WTC11 (cell line): ENCODE results near the gene ARVCF. TPM values are rescaled to one million over a fixed set of nuclear protein-coding genes. Genes with fewer than 3 reads are reported as not detected.

Experiments used
- GTF2I ChIP-seq: fragments of 250-450 bp; sonication (Bioruptor Pico); conservative IDR thresholded peaks from 2 replicates; pipeline ENCODE4 v1.4.0; 2021; ENCODE audit warnings: mild to moderate bottlenecking
- JAZF1 ChIP-seq: fragments of 250-450 bp; sonication (Bioruptor Pico); IDR thresholded peaks from 2 replicates; pipeline ENCODE4 v1.9.0; 2021; ENCODE audit warnings: moderate library complexity, mild to moderate bottlenecking, inconsistent platforms
- RELA ChIP-seq: sonication (generic); formaldehyde crosslinking; IDR thresholded peaks from 2 replicates; pipeline ENCODE4 v1.8.1; 2022; ENCODE audit warnings: missing genetic modification reagents, mild to moderate bottlenecking, borderline replicate concordance
- SMAD3 ChIP-seq: sonication (generic); formaldehyde crosslinking; IDR thresholded peaks from 2 replicates; pipeline ENCODE4 v1.8.0; 2022; ENCODE audit warnings: missing genetic modification reagents, mild to moderate bottlenecking, borderline replicate concordance
- TP53 ChIP-seq: sonication (generic); formaldehyde crosslinking; IDR thresholded peaks from 2 replicates; pipeline ENCODE4 v1.8.1; 2023; ENCODE audit warnings: mild to moderate bottlenecking, missing genetic modification reagents
- total RNA-seq: library from RNA; stranded (reverse); gene quantifications from 3 replicates; pipeline ENCODE4 v1.2.3, GENCODE V29; 2021
- TF ChIP-seq, protein P1 (sequence below): sonication (generic); formaldehyde crosslinking; IDR thresholded peaks from 2 replicates; pipeline ENCODE4 v1.8.1; 2023; ENCODE audit warnings: mild to moderate bottlenecking, missing genetic modification reagents, moderate library complexity
- TF ChIP-seq, protein P2 (sequence below): fragments of 250-450 bp; sonication (Bioruptor Pico); IDR thresholded peaks from 2 replicates; pipeline ENCODE4 v1.9.0; 2021; ENCODE audit warnings: mild to moderate bottlenecking
- TF ChIP-seq, protein P3 (sequence below): sonication (generic); formaldehyde crosslinking; IDR thresholded peaks from 2 replicates; pipeline ENCODE4 v1.8.0; 2022; ENCODE audit warnings: mild to moderate bottlenecking, missing genetic modification reagents
- TF ChIP-seq, protein P4 (sequence below): sonication (generic); formaldehyde crosslinking; IDR thresholded peaks from 2 replicates; pipeline ENCODE4 v1.8.0; 2022; ENCODE audit warnings: missing genetic modification reagents
- TF ChIP-seq, protein P5 (sequence below): sonication (generic); formaldehyde crosslinking; IDR thresholded peaks from 2 replicates; pipeline ENCODE4 v1.8.1; 2023; ENCODE audit warnings: mild to moderate bottlenecking, missing genetic modification reagents
- TF ChIP-seq, protein P6 (sequence below): sonication (generic); formaldehyde crosslinking; IDR thresholded peaks from 2 replicates; pipeline ENCODE4 v1.8.1; 2022; ENCODE audit warnings: mild to moderate bottlenecking, missing genetic modification reagents, moderate library complexity, borderline replicate concordance

Gene ARVCF
- total RNA-seq, 1 experiment from 2014 or later: 65.4 TPM

DNA sequence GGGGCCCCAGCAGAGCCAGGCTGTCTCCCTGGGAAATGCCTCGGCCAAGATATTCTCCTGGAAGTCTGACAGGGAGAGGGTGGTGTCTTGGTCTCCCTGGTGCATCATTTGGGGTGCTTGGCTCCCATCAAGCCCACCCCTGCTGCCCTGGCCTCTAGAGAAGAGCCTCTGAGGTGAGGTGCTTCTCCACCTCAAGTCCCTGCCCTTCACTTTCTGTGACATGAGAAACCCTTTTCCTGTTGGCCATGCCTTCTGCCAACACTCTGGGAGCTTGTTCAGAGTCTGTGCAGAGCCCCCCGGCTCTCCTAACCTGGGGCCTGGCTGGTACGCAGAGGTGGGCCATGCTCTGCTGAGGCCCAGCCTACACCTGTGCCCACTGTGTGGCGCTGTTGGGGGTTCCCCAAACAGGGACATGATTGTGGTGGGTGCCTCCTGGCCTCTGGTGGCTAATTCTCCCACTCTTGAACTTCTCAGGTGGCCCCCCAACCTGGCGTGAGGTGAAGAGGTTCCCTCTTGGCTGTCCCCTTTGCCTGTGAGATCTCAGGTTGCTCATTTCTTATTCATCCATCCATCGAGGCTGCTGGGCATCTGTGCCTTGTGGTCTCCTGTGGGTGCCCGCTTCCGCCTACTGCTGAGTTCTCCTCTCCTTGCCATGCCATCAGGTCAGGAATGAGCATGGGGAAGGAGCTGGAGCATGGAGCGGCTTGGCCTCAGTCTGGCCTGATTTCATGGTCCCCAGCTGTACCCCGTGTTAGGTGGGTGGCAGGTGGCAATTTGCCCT is 44.3 kb upstream of the ARVCF start (continued):
- TF ChIP-seq, protein P1, sequence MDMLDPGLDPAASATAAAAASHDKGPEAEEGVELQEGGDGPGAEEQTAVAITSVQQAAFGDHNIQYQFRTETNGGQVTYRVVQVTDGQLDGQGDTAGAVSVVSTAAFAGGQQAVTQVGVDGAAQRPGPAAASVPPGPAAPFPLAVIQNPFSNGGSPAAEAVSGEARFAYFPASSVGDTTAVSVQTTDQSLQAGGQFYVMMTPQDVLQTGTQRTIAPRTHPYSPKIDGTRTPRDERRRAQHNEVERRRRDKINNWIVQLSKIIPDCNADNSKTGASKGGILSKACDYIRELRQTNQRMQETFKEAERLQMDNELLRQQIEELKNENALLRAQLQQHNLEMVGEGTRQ (CRISPR knock-in tag): no peak
- TF ChIP-seq JAZF1 (CRISPR knock-in tag) (no peak), SMAD3 (CRISPR knock-in tag) (no peak), RELA (CRISPR knock-in tag) (no peak), GTF2I (CRISPR knock-in tag) (no peak), TP53 (CRISPR knock-in tag) (no peak)
- TF ChIP-seq, protein P2, sequence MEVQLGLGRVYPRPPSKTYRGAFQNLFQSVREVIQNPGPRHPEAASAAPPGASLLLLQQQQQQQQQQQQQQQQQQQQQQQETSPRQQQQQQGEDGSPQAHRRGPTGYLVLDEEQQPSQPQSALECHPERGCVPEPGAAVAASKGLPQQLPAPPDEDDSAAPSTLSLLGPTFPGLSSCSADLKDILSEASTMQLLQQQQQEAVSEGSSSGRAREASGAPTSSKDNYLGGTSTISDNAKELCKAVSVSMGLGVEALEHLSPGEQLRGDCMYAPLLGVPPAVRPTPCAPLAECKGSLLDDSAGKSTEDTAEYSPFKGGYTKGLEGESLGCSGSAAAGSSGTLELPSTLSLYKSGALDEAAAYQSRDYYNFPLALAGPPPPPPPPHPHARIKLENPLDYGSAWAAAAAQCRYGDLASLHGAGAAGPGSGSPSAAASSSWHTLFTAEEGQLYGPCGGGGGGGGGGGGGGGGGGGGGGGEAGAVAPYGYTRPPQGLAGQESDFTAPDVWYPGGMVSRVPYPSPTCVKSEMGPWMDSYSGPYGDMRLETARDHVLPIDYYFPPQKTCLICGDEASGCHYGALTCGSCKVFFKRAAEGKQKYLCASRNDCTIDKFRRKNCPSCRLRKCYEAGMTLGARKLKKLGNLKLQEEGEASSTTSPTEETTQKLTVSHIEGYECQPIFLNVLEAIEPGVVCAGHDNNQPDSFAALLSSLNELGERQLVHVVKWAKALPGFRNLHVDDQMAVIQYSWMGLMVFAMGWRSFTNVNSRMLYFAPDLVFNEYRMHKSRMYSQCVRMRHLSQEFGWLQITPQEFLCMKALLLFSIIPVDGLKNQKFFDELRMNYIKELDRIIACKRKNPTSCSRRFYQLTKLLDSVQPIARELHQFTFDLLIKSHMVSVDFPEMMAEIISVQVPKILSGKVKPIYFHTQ (CRISPR knock-in tag): no peak
- TF ChIP-seq, protein P3, sequence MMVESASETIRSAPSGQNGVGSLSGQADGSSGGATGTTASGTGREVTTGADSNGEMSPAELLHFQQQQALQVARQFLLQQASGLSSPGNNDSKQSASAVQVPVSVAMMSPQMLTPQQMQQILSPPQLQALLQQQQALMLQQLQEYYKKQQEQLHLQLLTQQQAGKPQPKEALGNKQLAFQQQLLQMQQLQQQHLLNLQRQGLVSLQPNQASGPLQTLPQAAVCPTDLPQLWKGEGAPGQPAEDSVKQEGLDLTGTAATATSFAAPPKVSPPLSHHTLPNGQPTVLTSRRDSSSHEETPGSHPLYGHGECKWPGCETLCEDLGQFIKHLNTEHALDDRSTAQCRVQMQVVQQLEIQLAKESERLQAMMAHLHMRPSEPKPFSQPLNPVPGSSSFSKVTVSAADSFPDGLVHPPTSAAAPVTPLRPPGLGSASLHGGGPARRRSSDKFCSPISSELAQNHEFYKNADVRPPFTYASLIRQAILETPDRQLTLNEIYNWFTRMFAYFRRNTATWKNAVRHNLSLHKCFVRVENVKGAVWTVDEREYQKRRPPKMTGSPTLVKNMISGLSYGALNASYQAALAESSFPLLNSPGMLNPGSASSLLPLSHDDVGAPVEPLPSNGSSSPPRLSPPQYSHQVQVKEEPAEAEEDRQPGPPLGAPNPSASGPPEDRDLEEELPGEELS: no peak
- TF ChIP-seq, protein P4, sequence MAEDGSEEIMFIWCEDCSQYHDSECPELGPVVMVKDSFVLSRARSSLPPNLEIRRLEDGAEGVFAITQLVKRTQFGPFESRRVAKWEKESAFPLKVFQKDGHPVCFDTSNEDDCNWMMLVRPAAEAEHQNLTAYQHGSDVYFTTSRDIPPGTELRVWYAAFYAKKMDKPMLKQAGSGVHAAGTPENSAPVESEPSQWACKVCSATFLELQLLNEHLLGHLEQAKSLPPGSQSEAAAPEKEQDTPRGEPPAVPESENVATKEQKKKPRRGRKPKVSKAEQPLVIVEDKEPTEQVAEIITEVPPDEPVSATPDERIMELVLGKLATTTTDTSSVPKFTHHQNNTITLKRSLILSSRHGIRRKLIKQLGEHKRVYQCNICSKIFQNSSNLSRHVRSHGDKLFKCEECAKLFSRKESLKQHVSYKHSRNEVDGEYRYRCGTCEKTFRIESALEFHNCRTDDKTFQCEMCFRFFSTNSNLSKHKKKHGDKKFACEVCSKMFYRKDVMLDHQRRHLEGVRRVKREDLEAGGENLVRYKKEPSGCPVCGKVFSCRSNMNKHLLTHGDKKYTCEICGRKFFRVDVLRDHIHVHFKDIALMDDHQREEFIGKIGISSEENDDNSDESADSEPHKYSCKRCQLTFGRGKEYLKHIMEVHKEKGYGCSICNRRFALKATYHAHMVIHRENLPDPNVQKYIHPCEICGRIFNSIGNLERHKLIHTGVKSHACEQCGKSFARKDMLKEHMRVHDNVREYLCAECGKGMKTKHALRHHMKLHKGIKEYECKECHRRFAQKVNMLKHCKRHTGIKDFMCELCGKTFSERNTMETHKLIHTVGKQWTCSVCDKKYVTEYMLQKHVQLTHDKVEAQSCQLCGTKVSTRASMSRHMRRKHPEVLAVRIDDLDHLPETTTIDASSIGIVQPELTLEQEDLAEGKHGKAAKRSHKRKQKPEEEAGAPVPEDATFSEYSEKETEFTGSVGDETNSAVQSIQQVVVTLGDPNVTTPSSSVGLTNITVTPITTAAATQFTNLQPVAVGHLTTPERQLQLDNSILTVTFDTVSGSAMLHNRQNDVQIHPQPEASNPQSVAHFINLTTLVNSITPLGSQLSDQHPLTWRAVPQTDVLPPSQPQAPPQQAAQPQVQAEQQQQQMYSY: no peak
- TF ChIP-seq, protein P5, sequence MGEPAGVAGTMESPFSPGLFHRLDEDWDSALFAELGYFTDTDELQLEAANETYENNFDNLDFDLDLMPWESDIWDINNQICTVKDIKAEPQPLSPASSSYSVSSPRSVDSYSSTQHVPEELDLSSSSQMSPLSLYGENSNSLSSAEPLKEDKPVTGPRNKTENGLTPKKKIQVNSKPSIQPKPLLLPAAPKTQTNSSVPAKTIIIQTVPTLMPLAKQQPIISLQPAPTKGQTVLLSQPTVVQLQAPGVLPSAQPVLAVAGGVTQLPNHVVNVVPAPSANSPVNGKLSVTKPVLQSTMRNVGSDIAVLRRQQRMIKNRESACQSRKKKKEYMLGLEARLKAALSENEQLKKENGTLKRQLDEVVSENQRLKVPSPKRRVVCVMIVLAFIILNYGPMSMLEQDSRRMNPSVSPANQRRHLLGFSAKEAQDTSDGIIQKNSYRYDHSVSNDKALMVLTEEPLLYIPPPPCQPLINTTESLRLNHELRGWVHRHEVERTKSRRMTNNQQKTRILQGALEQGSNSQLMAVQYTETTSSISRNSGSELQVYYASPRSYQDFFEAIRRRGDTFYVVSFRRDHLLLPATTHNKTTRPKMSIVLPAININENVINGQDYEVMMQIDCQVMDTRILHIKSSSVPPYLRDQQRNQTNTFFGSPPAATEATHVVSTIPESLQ: no peak
- TF ChIP-seq, protein P6, sequence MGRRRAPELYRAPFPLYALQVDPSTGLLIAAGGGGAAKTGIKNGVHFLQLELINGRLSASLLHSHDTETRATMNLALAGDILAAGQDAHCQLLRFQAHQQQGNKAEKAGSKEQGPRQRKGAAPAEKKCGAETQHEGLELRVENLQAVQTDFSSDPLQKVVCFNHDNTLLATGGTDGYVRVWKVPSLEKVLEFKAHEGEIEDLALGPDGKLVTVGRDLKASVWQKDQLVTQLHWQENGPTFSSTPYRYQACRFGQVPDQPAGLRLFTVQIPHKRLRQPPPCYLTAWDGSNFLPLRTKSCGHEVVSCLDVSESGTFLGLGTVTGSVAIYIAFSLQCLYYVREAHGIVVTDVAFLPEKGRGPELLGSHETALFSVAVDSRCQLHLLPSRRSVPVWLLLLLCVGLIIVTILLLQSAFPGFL (CRISPR knock-in tag): no peak
